GM18498 (cell line): Measurements from ENCODE around the gene SH3PXD2A.
"Not testable (repeated sequence)": the region's sequence is repeated elsewhere in the genome, so short reads cannot be mapped to it uniquely, and the experiment has no call there.

Experiments
- ATAC-seq: cut with Tn5 transposase; IDR thresholded peaks from one replicate; pipeline ENCODE4 v1.9.1; 2021; ENCODE audit warnings: mild to moderate bottlenecking, moderate library complexity; ENCODE audit not compliant: unreplicated experiment

Gene SH3PXD2A

GRCh38 chr10:103849880-103850571 is 5.3 kb downstream of the SH3PXD2A start:
- ATAC-seq, result no peak

- no peak for ATAC-seq
Observed at GRCh38 chr10:103849212-103849877, 6.0 kb downstream of the SH3PXD2A start.

GRCh38 chr10:103847909-103848468 is 7.4 kb downstream of the SH3PXD2A start:
- ATAC-seq, result no peak

- ATAC-seq, result no peak
Observed at GRCh38 chr10:103847346-103847745, 8.0 kb downstream of the SH3PXD2A start.

- no peak for ATAC-seq
Observed at GRCh38 chr10:103845972-103846371, 9.4 kb downstream of the SH3PXD2A start.

GRCh38 chr10:103845346-103845745 is 10.0 kb downstream of the SH3PXD2A start:
- ATAC-seq, result not testable (repeated sequence)

- ATAC-seq, result no peak
Observed at GRCh38 chr10:103843854-103844570, 11.4 kb downstream of the SH3PXD2A start.

GRCh38 chr10:103843045-103843444 is 12.3 kb downstream of the SH3PXD2A start:
- no peak for ATAC-seq

GRCh38 chr10:103842605-103843004 is 12.8 kb downstream of the SH3PXD2A start:
- ATAC-seq, result no peak

- no peak for ATAC-seq
Observed at GRCh38 chr10:103841519-103841918, 13.9 kb downstream of the SH3PXD2A start.

- ATAC-seq, result no peak
Observed at GRCh38 chr10:103840740-103841070, 14.7 kb downstream of the SH3PXD2A start.

- ATAC-seq, result no peak
Observed at GRCh38 chr10:103839872-103840739, 15.3 kb downstream of the SH3PXD2A start.

GRCh38 chr10:103839519-103839871 is 15.9 kb downstream of the SH3PXD2A start:
- ATAC-seq, result no peak

GRCh38 chr10:103838862-103839518 is 16.4 kb downstream of the SH3PXD2A start:
- no peak for ATAC-seq

- no peak for ATAC-seq
Observed at GRCh38 chr10:103838070-103838395, 17.3 kb downstream of the SH3PXD2A start.

- no peak for ATAC-seq
Observed at GRCh38 chr10:103837370-103838069, 17.9 kb downstream of the SH3PXD2A start.

GRCh38 chr10:103836861-103837260 is 18.5 kb downstream of the SH3PXD2A start:
- no peak for ATAC-seq

GRCh38 chr10:103836273-103836672 is 19.1 kb downstream of the SH3PXD2A start:
- no peak for ATAC-seq

GRCh38 chr10:103835096-103836050 is 20.0 kb downstream of the SH3PXD2A start:
- ATAC-seq, result no peak
